Measurements from ENCODE around the gene MTCP1.

The MTCP1 gene

GRCh38 chrX:155052738-155053498 lies 18.0 kb downstream of the MTCP1 start:
- DNase-seq = no peak

GRCh38 chrX:155048977-155049619 lies 21.8 kb downstream of the MTCP1 start:
- DNase-seq = peak; percentile 61

- DNase-seq = no peak
Measured at GRCh38 chrX:155046811-155047528, 24.0 kb downstream of the MTCP1 start.

GRCh38 chrX:155046129-155046810 lies 24.7 kb downstream of the MTCP1 start:
- no peak for DNase-seq

- no peak for DNase-seq
Measured at GRCh38 chrX:155035688-155036087, 35.2 kb downstream of the MTCP1 start.

- no peak for DNase-seq
Measured at GRCh38 chrX:155031657-155032056, 39.3 kb downstream of the MTCP1 start.

GRCh38 chrX:155028877-155029291 lies 42.1 kb downstream of the MTCP1 start:
- DNase-seq = no peak

- no peak for DNase-seq
Measured at GRCh38 chrX:155028129-155028528, 42.8 kb downstream of the MTCP1 start.

- no peak for DNase-seq
Measured at GRCh38 chrX:155027509-155028066, 43.3 kb downstream of the MTCP1 start.

GRCh38 chrX:155026727-155027508 lies 44.0 kb downstream of the MTCP1 start, which contains the start of gene FUNDC2:
Gene FUNDC2, plus strand, starts transcription at chrX:155026844. Its CDS starts 95 bp downstream, at chrX:155026939.
- peak; percentile 92 for DNase-seq

GRCh38 chrX:155026420-155026726 lies 44.6 kb downstream of the MTCP1 start:
- no peak for DNase-seq

GRCh38 chrX:155023907-155024833 lies 46.8 kb downstream of the MTCP1 start:
- no peak for DNase-seq

- DNase-seq = no peak
Measured at GRCh38 chrX:155022585-155022984, 48.4 kb downstream of the MTCP1 start, which contains the start of gene F8. Gene F8, minus strand, starts transcription at chrX:155022723. Its CDS starts 171 bp downstream, at chrX:155022552.

GRCh38 chrX:155020591-155020990 lies 50.3 kb downstream of the MTCP1 start:
- DNase-seq = no peak
